ENCODE measurements around the gene ITPR3.

DNA sequence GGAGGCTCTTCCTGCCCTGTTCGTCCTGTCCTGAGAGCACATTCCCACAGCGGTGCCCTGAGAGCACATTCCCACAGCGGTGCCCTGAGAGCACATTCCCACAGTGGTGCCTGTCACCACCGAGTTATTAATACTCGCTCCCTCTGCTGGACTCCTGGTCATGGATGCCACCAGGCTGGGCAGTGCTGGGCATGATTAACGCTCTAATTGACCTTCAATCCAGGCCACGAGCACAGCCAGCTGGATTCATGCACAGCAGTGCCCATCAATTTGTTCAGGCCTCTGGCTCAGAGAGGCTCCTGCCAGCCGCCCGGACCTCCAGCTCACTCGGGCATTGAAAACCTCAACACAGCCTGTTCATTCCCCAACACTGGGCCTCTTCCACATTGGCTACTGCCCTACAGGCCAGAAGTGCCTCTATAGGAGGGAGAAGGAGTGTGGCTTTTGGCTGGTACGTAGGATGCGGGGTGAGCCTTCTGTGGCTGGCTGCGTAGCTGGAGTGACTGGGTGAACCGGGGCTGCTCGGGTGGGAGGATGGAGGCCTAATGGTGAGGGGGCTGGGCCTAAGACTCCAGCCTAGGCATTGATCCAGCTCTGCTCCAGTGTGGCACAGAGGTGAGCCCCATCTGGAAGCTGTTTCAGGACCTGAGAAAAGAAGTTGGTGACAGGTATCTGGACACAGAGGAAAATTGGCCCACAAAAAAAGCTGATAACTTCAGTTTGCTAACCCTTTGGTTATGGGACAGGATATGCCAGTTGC is 116.3 kb downstream of the ITPR3 start:
- TF ChIP-seq EP300 (IDR thresholded peaks at IDR 0.05) (no peak), CTCF (IDR thresholded peaks at IDR 0.05) (no peak), POLR2A (IDR thresholded peaks at IDR 0.05) (no peak)
